Measurements from ENCODE around the gene PAN2. TPM values are rescaled to one million over a fixed set of nuclear protein-coding genes. Genes with fewer than 3 reads are reported as not detected.
"Not testable (repeated sequence)": the region's sequence is repeated elsewhere in the genome, so short reads cannot be mapped to it uniquely, and the experiment has no call there.

PAN2 gene
- total RNA-seq, 2 donors from 2014 or later: 14.5 to 18.4 TPM

- H3K27me3 ChIP-seq: no peaks in the 10 kb centered on the region
- no peaks in the 10 kb centered on the region for H3K9me3 ChIP-seq
- H3K4me3 ChIP-seq: no peak overlapping the region
- H3K4me1 ChIP-seq: no peaks in the 10 kb centered on the region
- H3K27ac ChIP-seq: no peak overlapping the region
- no peak for TF ChIP-seq CTCF (IDR thresholded peaks at IDR 0.05)
- DNase-seq (ENCODE audit: low spot score): no peak
- H3K36me3 ChIP-seq: peaks cover 70% of the 10 kb centered on the region
Observed at GRCh38 chr12:56326533-56326932, 7.3 kb downstream of the PAN2 start.

GRCh38 chr12:56326126-56326525 is 7.7 kb downstream of the PAN2 start:
- H3K27ac ChIP-seq: no peak overlapping the region
- no peak for DNase-seq (ENCODE audit: low spot score)
- no peak overlapping the region for H3K4me3 ChIP-seq
- H3K4me1 ChIP-seq: no peaks in the 10 kb centered on the region
- no peak for TF ChIP-seq CTCF (IDR thresholded peaks at IDR 0.05)
- no peaks in the 10 kb centered on the region for H3K27me3 ChIP-seq
- H3K36me3 ChIP-seq: peaks cover 70% of the 10 kb centered on the region
- no peaks in the 10 kb centered on the region for H3K9me3 ChIP-seq

- DNase-seq (ENCODE audit: low spot score): no peak
- TF ChIP-seq CTCF (IDR thresholded peaks at IDR 0.05): no peak
- no peak overlapping the region for H3K4me3 ChIP-seq
- no peak overlapping the region for H3K27ac ChIP-seq
- H3K9me3 ChIP-seq: no peaks in the 10 kb centered on the region
- no peaks in the 10 kb centered on the region for H3K27me3 ChIP-seq
- H3K4me1 ChIP-seq: no peaks in the 10 kb centered on the region
- H3K36me3 ChIP-seq: peaks cover 78% of the 10 kb centered on the region
Observed at GRCh38 chr12:56324206-56324605, 9.6 kb downstream of the PAN2 start.

- not testable (repeated sequence) for H3K27me3 ChIP-seq; H3K4me3 ChIP-seq; H3K9me3 ChIP-seq; DNase-seq (ENCODE audit: low spot score); H3K4me1 ChIP-seq; H3K27ac ChIP-seq
- peaks cover 68% of the 10 kb centered on the region for H3K36me3 ChIP-seq
Observed at GRCh38 chr12:56321610-56322009, 12.2 kb downstream of the PAN2 start.

GRCh38 chr12:56321027-56321426 is 12.8 kb downstream of the PAN2 start:
- Histone ChIP-seq H3K36me3 (peaks cover 62% of the 10 kb centered on the region), H3K27me3 (no peaks in the 10 kb centered on the region)

GRCh38 chr12:56317675-56318074 is 16.1 kb downstream of the PAN2 start:
- no peak overlapping the region for H3K4me3 ChIP-seq
- no peak for TF ChIP-seq CTCF (IDR thresholded peaks at IDR 0.05)
- H3K4me1 ChIP-seq: peaks cover 0 to 16% of the 10 kb centered on the region in 2 donors
- H3K27ac ChIP-seq: no peak overlapping the region
- DNase-seq (ENCODE audit: low spot score): no peak
- H3K9me3 ChIP-seq: no peaks in the 10 kb centered on the region
- H3K27me3 ChIP-seq: no peaks in the 10 kb centered on the region
- H3K36me3 ChIP-seq: peaks cover 36% of the 10 kb centered on the region

More at GRCh38 chr12:56321027-56321426, 12.8 kb downstream of the PAN2 start:
- H3K4me1 ChIP-seq: peaks cover 0 to 5% of the 10 kb centered on the region in 2 donors
- no peak for DNase-seq (ENCODE audit: low spot score)
- no peak for TF ChIP-seq CTCF (IDR thresholded peaks at IDR 0.05)
- no peak overlapping the region for H3K27ac ChIP-seq
- no peaks in the 10 kb centered on the region for H3K9me3 ChIP-seq
- no peak overlapping the region for H3K4me3 ChIP-seq

Data from right atrium auricular region (tissue), 2 donors.